Gastroesophageal sphincter (tissue), 4 donors: ENCODE data around the gene DUSP8. TPM values are rescaled to one million over a fixed set of nuclear protein-coding genes. Genes with fewer than 3 reads are reported as not detected.

Source experiments
- ATAC-seq: fragments of 150-250 bp; one replicate; pipeline ENCODE4 v1.9.1; 2016; ENCODE audit warnings: mild to moderate bottlenecking, moderate library complexity
- H3K27ac ChIP-seq, 4 donors: fragments of 200-600 bp; sonication (generic) in 3 of 4; 1 replicate in 3 of 4; 2 replicates in 1 of 4; pipeline ENCODE4 v1.5.1; 2016 to 2019
- H3K27me3 ChIP-seq: fragments of 200-600 bp; sonication (generic); one replicate; pipeline ENCODE4 v1.5.1; 2019
- H3K36me3 ChIP-seq, 2 donors: fragments of 200-600 bp; sonication (generic); one replicate each; pipeline ENCODE4 v1.5.1; 2019; ENCODE audit warnings: control low read depth in 1 of 2
- H3K4me1 ChIP-seq, 3 donors: fragments of 200-600 bp; sonication (generic); 1 replicate in 2 of 3; 2 replicates in 1 of 3; pipeline ENCODE4 v1.5.1; 2016 to 2019; ENCODE audit warnings: control low read depth in 2 of 3
- H3K4me3 ChIP-seq, 2 donors: fragments of 200-600 bp; sonication (generic); one replicate each; pipeline ENCODE4 v1.5.1; 2019; ENCODE audit warnings: mild to moderate bottlenecking in 1 of 2, moderate library complexity in 1 of 2
- H3K9me3 ChIP-seq, 3 donors: fragments of 200-600 bp; sonication (generic); one replicate each; pipeline ENCODE4 v1.5.1; 2017 to 2019; ENCODE audit warnings: control low read depth in 2 of 3
- CTCF ChIP-seq, 4 experiments: fragments of 200-600 bp in 2 of 4; fragments of 450-650 bp in 2 of 4; sonication (generic) in 1 of 4; IDR thresholded peaks; one replicate each; pipeline ENCODE4 v1.5.1; 2017 to 2019; ENCODE audit warnings: antibody characterized with exemption in 4 of 4, mild to moderate bottlenecking in 2 of 4, moderate library complexity in 2 of 4
- EP300 ChIP-seq: sonication (generic); formaldehyde crosslinking; IDR thresholded peaks from one replicate; pipeline ENCODE4 v1.6.1; 2017; ENCODE audit warnings: antibody characterized with exemption, mild to moderate bottlenecking
- POLR2A ChIP-seq, 2 donors: fragments of 450-650 bp; IDR thresholded peaks; one replicate each; pipeline ENCODE4 v1.6.1; 2017; ENCODE audit warnings: antibody characterized with exemption in 2 of 2, mild to moderate bottlenecking in 2 of 2, moderate library complexity in 1 of 2
- POLR2AphosphoS5 ChIP-seq: sonication (generic); formaldehyde crosslinking; IDR thresholded peaks from one replicate; pipeline ENCODE4 v1.6.1; 2017; ENCODE audit warnings: antibody characterized with exemption
- WGBS, 2 donors: methylation state at CpG; one replicate each; pipeline ENCODE4 v1.1.5; 2018; ENCODE audit warnings: low coverage in 1 of 2; 5-methylcytosine and 5-hydroxymethylcytosine counted together
- total RNA-seq, 4 donors: library from RNA; depleted of rRNA; stranded (reverse); fragments of >200 nt; gene quantifications; one replicate each; pipeline ENCODE4 v1.1.0, GENCODE V29; 2016

Gene DUSP8
- total RNA-seq, 4 donors from 2014 or later = 3.3 to 7.8 (median 4.9) TPM

GRCh38 chr11:1570531-1570895, 1.6 kb downstream of the DUSP8 start:
- H3K9me3 ChIP-seq = no peaks in the 10 kb centered on the region
- TF ChIP-seq EP300 = no peak
- H3K27ac ChIP-seq = peak overlapping the region in 3 of 4 donors; percentile 81 to 88 (median 86)
- H3K4me3 ChIP-seq = peak overlapping the region in 1 of 2 donors; percentile 73
- H3K4me1 ChIP-seq = peaks cover 0 to 79% (median 33%) of the 10 kb centered on the region in 3 donors
- H3K27me3 ChIP-seq = peaks cover 15% of the 10 kb centered on the region
- 10% methylated on average over 2 of the region's 8 CpGs; no CpG with 5 or more reads in 1 of the 2 donors for WGBS, 2 donors
- no peaks in the 10 kb centered on the region for H3K36me3 ChIP-seq
- ATAC-seq = no peak

GRCh38 chr11:1570001-1570453, 2.0 kb downstream of the DUSP8 start:
- Histone ChIP-seq H3K27me3 (peaks cover 15% of the 10 kb centered on the region), H3K4me1 (peaks cover 0 to 83% (median 33%) of the 10 kb centered on the region in 3 donors), H3K4me3 (peak overlapping the region in 1 of 2 donors; percentile 73), H3K27ac (peak overlapping the region in 3 of 4 donors; percentile 81 to 88 (median 86)), H3K36me3 (peaks cover 0 to 5% of the 10 kb centered on the region in 2 donors), H3K9me3 (no peaks in the 10 kb centered on the region)
- TF ChIP-seq CTCF (IDR thresholded peaks at IDR 0.05) = no peak
- TF ChIP-seq EP300 = no peak
- no peak for ATAC-seq
- WGBS, 2 donors = 37% methylated on average over 2 of the region's 11 CpGs; no CpG with 5 or more reads in 1 of the 2 donors

- TF ChIP-seq EP300 (no peak), CTCF (IDR thresholded peaks at IDR 0.05) (no peak), POLR2AphosphoS5 (no peak), POLR2A (IDR thresholded peaks at IDR 0.05) (no peak)
- Histone ChIP-seq H3K27ac (peak overlapping the region in 3 of 4 donors; percentile 81 to 88 (median 86)), H3K4me3 (no peak overlapping the region), H3K36me3 (peaks cover 0 to 6% of the 10 kb centered on the region in 2 donors), H3K4me1 (peaks cover 0 to 83% (median 37%) of the 10 kb centered on the region in 3 donors), H3K9me3 (no peaks in the 10 kb centered on the region), H3K27me3 (peaks cover 15% of the 10 kb centered on the region)
- no peak for ATAC-seq
- 34 to 39% methylated on average over 5 of the region's 14 CpGs for WGBS, 2 donors
Observed at GRCh38 chr11:1569251-1569780, 2.8 kb downstream of the DUSP8 start.

DNA sequence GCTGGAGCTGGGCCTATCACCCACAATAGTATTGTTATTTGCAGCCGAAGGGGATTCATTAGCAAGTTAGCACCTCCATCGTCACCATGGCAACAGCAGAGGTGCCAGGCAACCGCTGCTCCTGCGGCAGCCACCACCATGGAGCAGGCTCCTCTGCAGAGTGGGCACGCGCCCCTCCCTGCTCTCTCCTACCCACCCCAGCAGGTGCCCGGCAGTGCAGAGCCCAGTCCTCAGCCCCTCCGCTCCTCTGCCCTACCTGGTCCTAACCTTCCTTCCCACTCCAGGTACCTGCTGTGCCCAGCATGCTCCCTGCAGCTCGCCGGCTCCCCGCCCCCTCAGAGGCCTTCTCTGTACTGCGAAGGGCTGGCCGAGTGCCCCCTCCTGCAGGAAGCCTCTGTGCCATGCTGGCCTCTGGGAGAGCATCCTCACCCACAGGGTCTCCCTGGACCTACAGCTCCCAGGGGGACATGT, 3.6 kb downstream of the DUSP8 start:
- H3K36me3 ChIP-seq = peaks cover 0 to 11% of the 10 kb centered on the region in 2 donors
- 48% methylated on average over 6 of the region's 13 CpGs; no CpG with 5 or more reads in 1 of the 2 donors for WGBS, 2 donors
- no peak overlapping the region for H3K4me3 ChIP-seq
- TF ChIP-seq POLR2AphosphoS5 (no peak), CTCF (IDR thresholded peaks at IDR 0.05) (no peak), POLR2A (IDR thresholded peaks at IDR 0.05) (no peak), EP300 (no peak)
- peaks cover 11% of the 10 kb centered on the region for H3K27me3 ChIP-seq
- H3K4me1 ChIP-seq = peaks cover 0 to 82% (median 32%) of the 10 kb centered on the region in 3 donors
- H3K27ac ChIP-seq = peak overlapping the region in 1 of 4 donors; percentile 88
- no peak for ATAC-seq
- H3K9me3 ChIP-seq = no peaks in the 10 kb centered on the region

GRCh38 chr11:1567721-1568100, 4.4 kb downstream of the DUSP8 start:
- Histone ChIP-seq H3K4me1 (peaks cover 0 to 78% (median 25%) of the 10 kb centered on the region in 3 donors), H3K9me3 (no peaks in the 10 kb centered on the region), H3K27ac (peak overlapping the region in 2 of 4 donors; percentile 10 to 88), H3K4me3 (no peak overlapping the region), H3K27me3 (peaks cover 4% of the 10 kb centered on the region), H3K36me3 (peaks cover 0 to 18% of the 10 kb centered on the region in 2 donors)
- no peak for ATAC-seq
- TF ChIP-seq EP300 = no peak
- TF ChIP-seq POLR2A (IDR thresholded peaks at IDR 0.05) = no peak
- TF ChIP-seq CTCF (IDR thresholded peaks at IDR 0.05) = no peak
- TF ChIP-seq POLR2AphosphoS5 = no peak
- WGBS, 2 donors = 60% methylated on average over 2 of the region's 7 CpGs; no CpG with 5 or more reads in 1 of the 2 donors
